Measurements from ENCODE around the gene APOBR.

GRCh38 chr16:28473714-28474265 lies 20.7 kb upstream of the APOBR start:
- TF ChIP-seq EZH2 (IDR thresholded peaks at IDR 0.05; ENCODE audit: borderline replicate concordance, control insufficient read depth, low read depth, low read length): no peak
- no peak for TF ChIP-seq CREB1 (IDR thresholded peaks at IDR 0.05; ENCODE audit: low read depth)
- TF ChIP-seq EGR1 (IDR thresholded peaks at IDR 0.05; ENCODE audit: borderline replicate concordance in 1 of 2, low read depth in 2 of 2, low read length in 2 of 2): no peak

All from GM12878 (cell line).